Daoy (cell line): ENCODE results near the gene ATP1B3. TPM values are rescaled to one million over a fixed set of nuclear protein-coding genes. Genes with fewer than 3 reads are reported as not detected.
"Not testable (repeated sequence)": the region's sequence is repeated elsewhere in the genome, so short reads cannot be mapped to it uniquely, and the experiment has no call there.

Experiments used
- DNase-seq: peaks from one replicate; pipeline ENCODE4 v3.0.0-alpha.2; 2015; ENCODE audit warnings: low read depth
- total RNA-seq: library from RNA; depleted of rRNA; stranded (reverse); fragments of >200 nt; shearing (Covaris generic); gene quantifications from 2 replicates; pipeline ENCODE4 v1.2.3, GENCODE V29; 2014

The ATP1B3 gene
- total RNA-seq, 1 experiment from 2014 or later, result 45.8 TPM

- DNase-seq, result no peak
These were observed 27.8 kb downstream of the ATP1B3 start for GRCh38 chr3:141904203-141904602.

- no peak for DNase-seq
These were observed 28.7 kb downstream of the ATP1B3 start for GRCh38 chr3:141905129-141905528.

DNA sequence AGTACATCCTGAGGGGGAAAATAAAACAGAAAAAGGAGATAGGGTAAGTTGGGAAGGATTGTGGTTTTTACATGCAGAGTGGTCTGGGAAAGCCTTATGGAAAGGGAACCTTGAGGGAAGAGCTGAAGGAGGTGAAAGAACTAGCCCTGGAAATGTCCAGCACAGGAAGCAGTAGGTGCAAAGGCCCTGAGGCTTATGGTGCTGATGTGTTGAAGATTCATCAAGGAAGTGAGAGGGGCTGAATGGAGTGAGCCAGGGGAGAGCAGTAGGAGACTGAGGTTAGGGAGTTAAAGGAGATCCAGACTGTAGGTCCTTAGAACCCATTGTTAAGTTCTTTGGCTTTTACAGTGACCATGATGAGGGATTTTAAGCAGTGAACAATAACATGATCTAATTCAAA is 33.0 kb downstream of the ATP1B3 start:
- no peak for DNase-seq

GRCh38 chr3:141909986-141910385 is 33.5 kb downstream of the ATP1B3 start:
- DNase-seq, result not testable (repeated sequence)

- peak; percentile 56 for DNase-seq
These were observed 36.8 kb downstream of the ATP1B3 start for GRCh38 chr3:141913150-141913811.

DNA sequence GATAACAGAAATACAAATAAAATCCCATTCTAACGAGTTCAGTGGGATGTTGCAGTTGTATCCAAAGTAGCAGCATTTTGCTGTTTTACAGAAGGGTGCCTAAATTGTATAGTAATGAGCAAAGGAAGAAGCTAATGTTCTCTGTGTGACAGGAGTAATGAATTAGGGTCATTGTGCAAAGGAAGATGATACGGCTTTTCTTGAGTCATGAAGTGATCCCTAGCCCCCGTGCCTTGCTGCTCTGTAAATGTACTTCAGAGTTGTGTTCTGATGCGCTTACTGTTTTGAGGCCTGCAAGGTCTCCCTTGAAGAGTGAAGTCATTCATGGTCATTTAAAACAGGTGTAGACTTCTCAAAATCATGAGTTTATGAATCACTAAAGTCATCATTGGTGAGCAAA is 37.9 kb downstream of the ATP1B3 start:
- DNase-seq, result no peak

DNA sequence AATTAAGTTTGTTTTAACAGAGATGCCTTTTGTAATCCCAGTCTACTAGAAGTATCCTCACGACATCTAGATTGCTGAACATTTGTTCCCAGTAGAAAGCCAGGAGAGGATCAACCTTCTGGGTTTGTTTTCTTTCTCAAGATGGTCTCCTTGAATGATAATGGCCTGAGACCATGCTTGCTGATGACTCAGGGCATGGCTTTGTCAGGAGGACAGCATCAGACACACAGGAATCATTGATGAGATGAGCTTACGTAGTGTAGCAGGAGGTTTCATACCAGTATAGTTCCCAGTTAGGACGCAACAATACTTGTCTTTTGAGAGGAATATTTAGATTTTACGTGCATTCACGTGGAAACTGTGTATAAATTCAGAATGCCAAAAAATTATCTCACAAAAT is 38.6 kb downstream of the ATP1B3 start:
- no peak for DNase-seq

GRCh38 chr3:141915766-141916165 is 39.3 kb downstream of the ATP1B3 start:
- DNase-seq, result no peak

DNA sequence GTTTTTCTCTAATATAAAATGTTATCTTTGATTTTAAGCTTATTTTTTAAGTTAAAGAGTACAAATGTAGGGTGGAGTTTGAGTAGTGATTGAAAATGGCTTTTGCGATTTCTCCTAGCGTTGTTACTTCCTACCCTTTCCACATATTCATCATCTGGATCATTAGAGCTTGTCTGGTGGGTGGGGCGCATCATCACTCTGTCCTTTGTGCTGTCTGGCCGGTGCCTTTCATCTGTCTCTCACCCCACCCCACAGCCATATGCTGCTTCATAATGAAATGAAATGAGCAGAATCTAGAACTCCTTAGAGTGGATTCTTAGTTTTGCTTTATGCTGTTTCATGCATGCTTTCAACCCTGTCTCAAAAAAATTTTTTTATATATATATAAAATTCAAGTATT is 44.3 kb downstream of the ATP1B3 start:
- DNase-seq, result no peak

GRCh38 chr3:141921316-141921715 is 44.9 kb downstream of the ATP1B3 start:
- DNase-seq, result no peak

- not testable (repeated sequence) for DNase-seq
These were observed 49.2 kb downstream of the ATP1B3 start for GRCh38 chr3:141925677-141926076.

GRCh38 chr3:141926929-141927328 is 50.5 kb downstream of the ATP1B3 start:
- no peak for DNase-seq

DNA sequence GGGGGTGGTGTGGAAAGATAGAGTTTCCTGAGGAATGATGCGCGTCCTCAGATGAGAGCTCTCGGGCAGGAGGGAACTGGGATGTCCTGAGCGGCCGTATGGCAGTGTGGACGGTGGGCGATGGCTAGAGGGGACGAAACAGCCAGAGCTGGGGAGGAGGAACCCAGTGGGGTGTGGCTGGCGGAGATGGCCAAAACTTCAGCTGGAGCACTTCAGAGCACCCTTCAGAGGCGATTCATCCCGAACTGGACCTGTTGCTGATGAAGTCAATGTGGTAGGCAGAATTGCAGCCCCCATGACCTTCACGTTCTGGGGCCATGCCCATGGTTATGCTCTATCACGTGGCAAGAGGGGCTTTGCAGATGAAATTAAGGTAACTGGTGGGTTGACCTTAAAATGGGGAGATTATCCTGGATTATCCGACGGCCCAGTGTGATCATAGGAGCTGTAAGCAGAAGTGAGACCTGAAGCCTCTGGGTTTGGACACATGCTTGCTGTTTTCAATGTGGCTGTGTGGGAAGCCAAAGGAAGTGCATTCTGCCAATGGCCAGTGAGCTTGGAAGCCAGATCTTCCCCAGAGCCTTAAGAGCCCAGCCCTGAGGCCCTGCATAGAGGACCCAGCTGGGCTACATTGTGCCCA is 52.3 kb downstream of the ATP1B3 start:
- no peak for DNase-seq

- DNase-seq, result no peak
These were observed 53.0 kb downstream of the ATP1B3 start for GRCh38 chr3:141929341-141929995.

- DNase-seq, result no peak
These were observed 54.4 kb downstream of the ATP1B3 start for GRCh38 chr3:141930801-141931200.

DNA sequence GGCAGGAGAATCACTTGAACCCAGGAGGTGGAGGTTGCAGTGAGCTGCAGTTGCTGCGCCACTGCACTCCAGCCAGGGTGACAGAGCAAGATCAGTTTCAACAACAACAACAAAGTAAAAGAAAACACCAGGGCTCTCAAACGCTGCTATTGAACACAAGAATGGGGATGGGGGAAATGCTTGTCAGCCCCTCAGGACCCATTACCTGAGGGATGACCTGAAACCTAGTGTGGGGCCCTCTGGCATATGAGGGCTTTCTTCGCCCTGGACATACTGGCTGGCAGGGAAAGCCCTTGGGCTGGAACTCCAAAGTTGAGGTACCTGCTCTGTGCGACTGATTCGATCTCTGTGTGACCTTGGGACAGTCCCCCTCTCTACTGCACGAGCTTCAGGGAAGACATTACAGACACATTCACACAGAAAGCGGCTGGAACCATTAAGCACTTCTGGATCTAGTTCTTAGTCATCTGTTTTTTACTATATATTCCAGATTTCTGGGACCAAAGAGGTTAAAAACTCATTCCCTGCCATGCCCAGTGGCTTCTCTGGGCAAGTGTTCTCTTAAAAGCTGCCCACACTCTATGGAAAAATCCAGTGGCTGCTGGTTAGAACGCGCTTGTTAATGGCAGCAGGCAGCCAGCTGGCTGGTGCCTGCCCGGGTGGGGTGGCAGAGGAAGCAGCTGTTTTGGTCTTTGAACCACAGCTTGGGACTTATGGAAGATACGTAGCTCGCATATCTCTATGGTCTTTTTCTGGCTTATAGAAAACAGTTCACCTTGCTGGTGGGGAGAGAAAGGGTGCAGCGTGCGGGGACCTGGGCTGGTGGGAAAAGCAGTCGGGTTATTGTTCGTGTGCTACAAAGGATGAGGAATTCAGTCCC is 57.2 kb downstream of the ATP1B3 start:
- DNase-seq, result no peak

GRCh38 chr3:141934354-141934753 is 57.9 kb downstream of the ATP1B3 start:
- DNase-seq, result no peak

- no peak for DNase-seq
These were observed 61.6 kb downstream of the ATP1B3 start for GRCh38 chr3:141938011-141938500.

- DNase-seq, result peak; percentile 29
These were observed 63.3 kb downstream of the ATP1B3 start for GRCh38 chr3:141939759-141940158.

DNA sequence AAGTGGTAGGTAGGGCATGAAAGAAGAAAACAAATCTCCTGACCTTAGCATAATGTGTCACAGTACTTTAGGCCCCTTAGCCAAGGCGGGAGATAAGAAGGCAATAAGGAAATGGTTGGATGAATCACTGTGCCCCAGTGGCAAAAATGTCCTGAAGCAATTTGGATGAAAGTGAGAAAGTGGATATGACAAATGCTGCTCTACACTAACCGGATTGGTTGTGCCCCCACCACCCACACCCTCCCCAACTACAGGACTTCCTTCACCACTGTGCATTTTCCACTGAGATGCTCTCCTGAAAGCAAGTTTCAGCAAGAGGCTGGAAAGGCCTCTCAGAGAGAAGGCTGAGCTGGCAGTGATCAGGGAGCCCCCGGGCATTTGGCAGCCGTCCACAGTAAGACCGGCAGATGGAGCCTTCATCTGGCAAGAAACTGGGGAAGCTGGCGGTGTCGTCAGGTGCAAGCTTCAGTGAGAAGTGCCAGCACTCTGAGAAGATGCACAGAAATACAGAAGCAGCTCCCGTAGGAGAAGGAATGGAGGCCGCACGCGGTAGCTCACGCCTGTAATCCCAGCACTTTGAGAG is 63.8 kb downstream of the ATP1B3 start:
- DNase-seq, result peak; percentile 94

DNA sequence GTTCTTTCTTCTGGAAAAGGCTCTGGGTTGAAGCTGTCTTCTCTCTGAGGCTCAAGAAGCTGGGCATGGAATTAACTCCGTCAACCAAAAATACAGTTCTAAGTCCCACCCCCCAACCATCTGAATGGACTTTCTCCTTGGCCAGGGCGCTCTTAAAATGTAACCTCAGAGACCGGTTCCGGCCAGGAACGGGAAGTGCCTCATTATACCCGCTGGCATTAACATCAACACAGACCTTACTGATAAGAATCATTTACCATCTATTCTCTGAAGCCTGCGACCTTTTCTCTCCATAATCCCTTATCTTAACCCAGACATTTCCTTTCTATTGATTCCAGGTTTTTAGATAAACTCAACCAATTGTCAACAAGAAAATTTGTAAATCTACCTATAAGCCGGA is 64.7 kb downstream of the ATP1B3 start:
- no peak for DNase-seq

DNA sequence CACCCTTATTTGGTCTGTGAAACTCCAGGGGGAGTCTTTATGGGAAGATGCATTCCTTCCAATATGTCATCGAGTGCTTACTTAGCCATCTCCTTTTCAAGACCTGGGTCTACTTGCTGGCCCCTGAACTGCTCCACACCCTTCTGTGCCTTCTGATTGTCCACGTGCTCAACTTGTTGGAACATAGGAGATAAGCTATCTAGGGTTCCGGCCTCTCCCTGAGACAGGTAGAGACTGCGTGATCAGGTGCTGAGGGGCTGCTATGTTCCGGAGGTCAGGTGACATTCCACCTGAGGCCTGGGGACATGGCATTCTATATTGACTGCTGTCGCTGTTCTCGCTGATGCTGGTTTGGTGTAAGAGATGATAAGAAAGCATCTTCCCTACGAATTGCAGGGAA is 65.6 kb downstream of the ATP1B3 start:
- no peak for DNase-seq
